GM19397 (cell line): ENCODE data around the gene SHF.
"Not testable (repeated sequence)": the region's sequence is repeated elsewhere in the genome, so short reads cannot be mapped to it uniquely, and the experiment has no call there.

Source experiments
- ATAC-seq: cut with Tn5 transposase; IDR thresholded peaks from one replicate; pipeline ENCODE4 v1.9.1; 2021; ENCODE audit warnings: mild to moderate bottlenecking, moderate library complexity; ENCODE audit not compliant: unreplicated experiment

The SHF gene

GRCh38 chr15:45148076-45149059, 39.4 kb downstream of the SHF start:
- no peak for ATAC-seq

GRCh38 chr15:45147606-45148005, 40.2 kb downstream of the SHF start:
- no peak for ATAC-seq

- no peak for ATAC-seq
Measured at GRCh38 chr15:45146405-45146804, 41.4 kb downstream of the SHF start.

GRCh38 chr15:45144775-45145174, 43.0 kb downstream of the SHF start:
- no peak for ATAC-seq

GRCh38 chr15:45143946-45144345, 43.8 kb downstream of the SHF start:
- no peak for ATAC-seq

- ATAC-seq: no peak
Measured at GRCh38 chr15:45143056-45143455, 44.7 kb downstream of the SHF start.

GRCh38 chr15:45141386-45141785, 46.4 kb downstream of the SHF start:
- no peak for ATAC-seq

GRCh38 chr15:45140557-45141250, 47.1 kb downstream of the SHF start:
- ATAC-seq: no peak

- no peak for ATAC-seq
Measured at GRCh38 chr15:45139770-45140169, 48.0 kb downstream of the SHF start.

- no peak for ATAC-seq
Measured at GRCh38 chr15:45138814-45139765, 48.7 kb downstream of the SHF start.

- ATAC-seq: no peak
Measured at GRCh38 chr15:45137703-45138102, 50.1 kb downstream of the SHF start.

- no peak for ATAC-seq
Measured at GRCh38 chr15:45136378-45136764, 51.4 kb downstream of the SHF start.

- not testable (repeated sequence) for ATAC-seq
Measured at GRCh38 chr15:45135705-45136377, 51.9 kb downstream of the SHF start.

GRCh38 chr15:45134682-45135604, 52.8 kb downstream of the SHF start:
- ATAC-seq: no peak

- ATAC-seq: no peak
Measured at GRCh38 chr15:45134046-45134445, 53.7 kb downstream of the SHF start.

- ATAC-seq: no peak
Measured at GRCh38 chr15:45133561-45133920, 54.2 kb downstream of the SHF start.

- no peak for ATAC-seq
Measured at GRCh38 chr15:45132844-45133560, 54.8 kb downstream of the SHF start.

GRCh38 chr15:45131510-45131909, 56.3 kb downstream of the SHF start:
- no peak for ATAC-seq
